Activated gamma-delta T cell treated with anti-CD3 and anti-CD28 coated beads, Interleukin-2, amount 50 U/mL, for 16 hours (primary cell): ENCODE data around the gene UNCX.

Experiments used
- DNase-seq: peaks from one replicate; pipeline ENCODE4 v3.0.0-alpha.2; 2020; ENCODE audit warnings: low read depth

UNCX gene

GRCh38 chr7:1218541-1219165 lies 14.0 kb upstream of the UNCX start:
- no peak for DNase-seq

- DNase-seq = no peak
Observed at GRCh38 chr7:1219498-1219897, 13.2 kb upstream of the UNCX start.

DNA sequence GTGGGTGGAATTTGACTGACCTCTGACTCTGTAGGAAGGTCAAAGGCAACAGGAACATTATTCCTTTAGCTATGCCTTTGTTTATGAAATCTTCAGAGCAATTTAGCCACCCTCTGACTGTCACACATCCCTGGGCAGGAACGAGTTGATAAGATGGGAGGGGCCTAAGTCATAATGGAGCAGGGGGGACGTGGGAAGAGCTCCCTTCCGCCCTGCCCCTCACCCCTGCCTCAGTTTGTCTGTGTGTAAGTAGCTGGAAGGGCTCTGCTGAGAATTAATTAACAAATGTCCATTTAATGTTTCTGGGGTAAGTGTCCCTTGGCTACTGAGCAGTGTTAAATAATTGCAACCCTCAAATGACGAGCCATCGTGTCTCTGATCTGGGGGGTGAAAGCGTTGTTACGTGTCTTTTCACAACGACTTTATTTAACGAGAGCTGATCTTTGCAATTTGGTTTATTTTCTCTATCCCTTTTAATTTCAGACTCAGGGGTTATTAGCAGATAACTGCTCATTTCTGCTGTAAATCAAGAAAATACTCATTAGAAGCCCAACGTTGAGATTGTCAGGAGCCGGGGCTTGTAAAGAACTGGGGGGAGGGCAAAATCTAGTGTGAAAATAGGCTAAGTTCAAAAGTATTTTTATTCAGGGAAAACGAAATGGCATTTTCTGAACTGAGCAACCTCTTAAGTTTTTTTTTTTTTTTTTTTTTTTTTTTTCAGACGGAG lies 12.5 kb upstream of the UNCX start:
- DNase-seq = no peak

DNA sequence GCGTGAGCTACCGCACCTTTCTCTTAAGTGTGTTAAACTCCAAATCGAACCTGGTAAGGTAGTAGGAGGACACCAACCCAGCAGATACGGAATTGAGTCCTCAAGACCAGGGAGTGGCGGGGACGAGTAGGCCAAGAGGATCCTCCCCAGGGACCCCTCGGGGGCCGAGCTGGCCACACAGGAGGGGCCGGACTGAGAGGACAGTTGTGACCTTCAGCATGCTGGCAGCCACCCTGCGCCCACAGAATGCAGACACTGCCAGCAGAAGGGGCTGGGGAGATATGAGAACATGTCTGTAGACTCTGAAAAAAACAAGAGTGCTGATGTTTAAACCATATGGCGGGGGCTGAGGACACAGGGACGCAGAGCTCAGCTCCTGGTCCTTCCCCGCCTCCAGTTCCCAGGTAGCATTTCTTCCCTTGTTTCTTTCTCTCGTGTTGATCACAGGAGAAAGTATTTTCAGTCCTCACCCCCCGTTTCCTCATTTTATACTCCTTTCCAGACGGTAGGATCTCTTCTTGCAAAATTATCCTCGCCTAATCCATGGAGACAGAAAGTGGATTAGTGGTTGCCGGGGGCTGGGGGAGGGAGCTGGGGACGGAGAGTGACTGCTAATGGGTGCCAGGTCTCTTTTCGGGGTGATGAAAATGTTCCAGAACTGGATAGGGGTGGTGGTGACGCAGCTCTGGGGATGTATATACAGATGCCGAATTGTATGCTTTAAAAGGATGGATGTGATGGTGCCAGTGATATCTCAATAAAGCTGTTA lies 11.5 kb upstream of the UNCX start:
- DNase-seq = no peak

DNA sequence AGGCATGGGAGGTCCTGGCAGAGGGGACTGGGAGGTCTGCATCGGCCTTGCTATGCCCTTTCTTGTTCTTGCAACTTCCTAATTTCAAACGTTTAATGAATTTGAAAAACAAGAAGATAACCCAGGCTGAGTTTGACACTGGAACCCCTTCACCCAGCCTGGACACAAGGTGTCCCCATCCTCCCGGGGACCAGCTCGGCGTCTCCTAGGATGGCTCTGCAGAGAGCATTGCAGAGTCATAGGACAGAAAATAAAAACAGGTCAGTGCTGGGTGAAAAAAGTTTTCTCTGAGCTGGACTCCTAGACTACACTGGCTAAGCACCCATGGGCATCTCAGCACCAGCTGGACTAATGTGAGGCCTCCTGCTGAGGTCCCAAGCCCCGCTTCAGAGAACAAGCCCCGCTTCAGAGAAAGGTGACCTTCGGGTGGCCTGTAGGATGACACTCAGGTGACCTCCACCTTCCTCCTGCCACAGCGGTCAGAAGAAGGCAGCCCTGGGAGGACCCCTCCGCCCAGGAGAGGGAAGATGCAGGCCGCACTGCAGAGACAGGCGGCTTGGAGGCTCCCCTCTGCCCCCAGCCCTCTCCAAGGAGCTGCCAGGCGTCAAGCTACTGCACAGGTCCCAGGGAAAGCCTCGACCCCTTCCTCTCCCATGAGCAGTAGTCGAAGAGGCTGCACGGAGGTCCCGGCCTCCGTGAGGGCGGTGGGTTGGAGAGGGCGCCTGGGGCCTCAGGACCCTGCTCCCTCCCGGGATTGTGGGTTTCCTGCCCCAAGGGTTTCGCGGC lies 9.3 kb upstream of the UNCX start:
- DNase-seq = no peak

- no peak for DNase-seq
Observed at GRCh38 chr7:1224086-1224716, 8.5 kb upstream of the UNCX start.

DNA sequence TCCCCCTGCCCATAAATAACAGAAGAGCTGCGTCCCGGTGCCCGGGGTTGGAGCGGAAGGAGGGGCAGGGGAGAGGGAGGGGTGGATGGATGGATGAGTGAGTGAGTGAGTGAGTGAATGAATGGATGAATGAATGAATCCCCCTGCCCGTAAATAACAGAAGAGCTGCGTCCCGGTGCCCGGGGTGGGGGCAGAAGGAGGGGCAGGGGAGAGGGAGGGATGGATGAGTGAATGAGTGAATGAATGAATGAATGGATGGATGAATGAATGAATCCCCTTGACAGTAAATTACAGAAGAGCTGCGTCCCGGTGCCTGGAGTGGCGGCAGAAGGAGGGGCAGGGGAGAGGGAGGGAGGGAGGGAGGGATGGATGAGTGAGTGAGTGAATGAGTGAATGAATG lies 7.6 kb upstream of the UNCX start:
- DNase-seq = no peak

DNA sequence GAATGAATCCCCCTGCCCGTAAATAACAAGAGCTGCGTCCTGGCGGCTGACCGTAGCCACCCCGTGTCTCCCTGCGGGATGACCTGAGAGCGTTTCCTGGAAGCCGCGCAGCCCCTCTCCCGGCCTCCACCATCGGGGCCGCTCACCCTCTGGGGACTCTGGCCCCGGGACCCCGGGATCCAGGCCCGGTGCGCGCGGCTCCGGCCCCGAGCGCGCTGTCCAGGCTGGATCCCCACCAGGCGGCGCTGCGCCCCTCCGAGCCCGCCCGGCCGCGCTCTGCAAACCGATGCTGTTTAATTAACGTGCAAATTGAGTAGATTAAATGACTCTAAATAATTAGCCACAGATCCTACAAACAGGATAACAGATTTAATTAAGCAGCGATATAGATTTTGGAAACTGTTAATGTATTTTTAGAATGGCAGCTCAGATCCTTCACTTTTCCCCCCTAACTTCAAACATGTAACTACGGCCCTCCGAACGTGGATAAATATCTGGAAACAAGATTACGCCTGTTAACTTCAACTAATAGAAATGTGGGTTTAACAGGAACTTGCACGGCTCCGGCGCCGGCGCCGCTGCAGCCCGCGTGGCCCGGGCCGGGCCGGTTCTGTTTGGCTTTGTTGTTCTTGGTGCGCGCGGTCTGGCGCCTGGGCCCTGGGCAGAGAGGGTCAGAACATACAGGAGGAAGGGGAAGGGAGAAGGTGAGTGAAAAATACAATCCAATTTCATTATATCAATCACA lies 7.1 kb upstream of the UNCX start:
- peak; percentile 30 for DNase-seq

GRCh38 chr7:1226186-1226901 lies 6.3 kb upstream of the UNCX start:
- DNase-seq = no peak

- DNase-seq = no peak
Observed at GRCh38 chr7:1227071-1227804, 5.4 kb upstream of the UNCX start.

DNA sequence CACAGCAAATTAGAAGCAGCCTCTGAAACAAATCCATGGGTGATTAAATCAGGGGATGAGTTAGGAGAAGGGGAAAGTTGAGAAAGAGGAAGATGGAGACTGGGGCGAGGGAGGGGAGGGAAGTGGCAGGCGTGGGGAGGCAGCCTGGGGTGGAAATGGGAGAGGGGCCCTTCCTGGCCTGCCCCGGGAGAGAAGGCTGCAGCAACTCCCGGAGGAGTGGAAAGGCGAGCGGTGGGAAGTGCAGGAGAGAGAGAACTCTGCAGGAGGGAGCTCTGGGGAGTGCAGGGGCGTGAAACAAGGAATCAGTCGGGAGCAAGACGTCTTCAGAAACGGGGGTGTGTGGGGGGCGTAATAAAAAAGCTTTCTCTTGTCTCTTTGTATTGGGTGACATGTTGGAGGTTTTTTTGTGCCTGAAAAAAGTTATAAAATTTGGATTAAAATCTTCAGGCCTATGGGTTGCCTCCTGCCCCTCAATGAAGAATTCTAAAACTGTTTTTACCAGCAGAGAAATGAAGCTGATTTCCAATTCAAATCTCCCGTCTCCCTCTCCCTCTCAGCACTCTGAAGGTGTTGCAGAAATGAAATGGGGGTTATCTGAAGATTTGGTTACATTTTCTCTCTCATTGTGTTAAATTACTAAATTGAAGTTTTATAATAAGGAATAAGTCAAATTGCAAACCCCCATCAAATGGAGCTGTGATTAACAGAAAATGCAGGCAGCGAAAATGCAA lies 4.7 kb upstream of the UNCX start:
- no peak for DNase-seq

DNA sequence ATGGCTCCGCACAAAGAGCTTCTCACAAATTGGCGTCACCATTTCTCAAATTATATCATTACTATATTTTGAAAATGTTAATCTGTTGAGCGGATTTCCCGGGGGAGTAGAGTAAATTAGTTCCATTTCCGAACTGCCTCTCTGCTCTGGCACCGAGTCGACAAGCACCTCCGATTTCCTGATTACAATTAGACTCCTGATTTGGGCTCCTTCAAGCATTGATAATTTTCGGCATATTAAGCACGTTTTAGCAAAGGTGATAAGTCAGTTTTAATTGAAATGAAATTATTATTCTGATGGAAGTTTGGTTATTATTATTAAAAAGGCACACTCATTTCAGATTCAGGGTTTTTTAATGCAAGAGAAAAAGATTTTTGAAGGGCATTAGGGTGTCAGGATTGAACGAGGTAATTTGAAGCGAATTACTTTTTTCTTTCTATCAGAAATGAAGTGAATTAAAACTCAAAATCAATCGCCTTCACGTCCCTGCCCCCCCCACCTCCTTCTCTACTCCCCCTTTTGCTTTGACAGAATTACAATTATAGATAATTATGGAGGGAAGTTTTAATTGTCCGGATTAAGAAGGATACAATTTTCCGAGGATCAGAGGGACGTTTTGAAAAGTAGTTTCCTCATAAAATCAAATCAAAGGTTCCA lies 4.0 kb upstream of the UNCX start:
- no peak for DNase-seq

GRCh38 chr7:1229202-1229947 lies 3.3 kb upstream of the UNCX start:
- no peak for DNase-seq

- DNase-seq = no peak
Observed at GRCh38 chr7:1229956-1230355, 2.7 kb upstream of the UNCX start.

DNA sequence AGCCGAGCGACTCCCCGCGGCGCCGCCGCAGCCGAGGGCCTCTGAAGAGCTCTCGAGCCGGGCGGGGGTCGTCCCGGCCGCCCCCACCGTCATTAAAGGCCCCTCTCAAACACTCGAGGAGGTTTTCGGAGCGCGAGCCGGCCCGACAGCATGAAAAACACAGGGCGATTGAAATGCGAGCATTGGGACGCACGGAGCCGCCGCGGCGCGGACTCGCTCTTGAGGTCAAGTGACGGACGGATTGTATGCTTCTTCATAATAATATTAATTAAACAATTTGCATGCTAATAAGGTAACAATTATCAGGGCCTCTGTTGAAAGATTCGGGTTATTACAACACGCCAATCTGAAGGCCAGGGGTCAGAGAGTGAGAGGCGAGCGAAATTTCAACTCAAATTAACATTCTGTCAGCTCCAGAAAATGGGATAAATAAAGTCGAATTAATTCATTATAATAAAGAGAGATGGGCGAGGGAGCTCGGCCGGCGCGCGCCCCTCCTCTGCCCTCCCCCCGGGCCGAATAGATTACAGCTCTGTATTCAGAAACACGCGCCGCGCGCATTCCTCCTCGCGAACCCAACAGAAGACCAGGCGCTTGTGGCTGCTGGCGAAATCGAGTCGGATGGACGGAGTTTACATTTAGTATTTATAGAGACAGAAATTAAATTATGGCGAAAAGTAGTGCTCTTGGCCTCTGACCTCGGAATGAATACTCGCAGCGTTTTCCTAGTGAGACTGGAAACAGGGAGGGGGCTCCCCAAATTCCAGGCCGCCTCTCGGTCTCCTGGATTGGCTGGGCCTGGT lies 2.1 kb upstream of the UNCX start:
- DNase-seq = no peak

DNA sequence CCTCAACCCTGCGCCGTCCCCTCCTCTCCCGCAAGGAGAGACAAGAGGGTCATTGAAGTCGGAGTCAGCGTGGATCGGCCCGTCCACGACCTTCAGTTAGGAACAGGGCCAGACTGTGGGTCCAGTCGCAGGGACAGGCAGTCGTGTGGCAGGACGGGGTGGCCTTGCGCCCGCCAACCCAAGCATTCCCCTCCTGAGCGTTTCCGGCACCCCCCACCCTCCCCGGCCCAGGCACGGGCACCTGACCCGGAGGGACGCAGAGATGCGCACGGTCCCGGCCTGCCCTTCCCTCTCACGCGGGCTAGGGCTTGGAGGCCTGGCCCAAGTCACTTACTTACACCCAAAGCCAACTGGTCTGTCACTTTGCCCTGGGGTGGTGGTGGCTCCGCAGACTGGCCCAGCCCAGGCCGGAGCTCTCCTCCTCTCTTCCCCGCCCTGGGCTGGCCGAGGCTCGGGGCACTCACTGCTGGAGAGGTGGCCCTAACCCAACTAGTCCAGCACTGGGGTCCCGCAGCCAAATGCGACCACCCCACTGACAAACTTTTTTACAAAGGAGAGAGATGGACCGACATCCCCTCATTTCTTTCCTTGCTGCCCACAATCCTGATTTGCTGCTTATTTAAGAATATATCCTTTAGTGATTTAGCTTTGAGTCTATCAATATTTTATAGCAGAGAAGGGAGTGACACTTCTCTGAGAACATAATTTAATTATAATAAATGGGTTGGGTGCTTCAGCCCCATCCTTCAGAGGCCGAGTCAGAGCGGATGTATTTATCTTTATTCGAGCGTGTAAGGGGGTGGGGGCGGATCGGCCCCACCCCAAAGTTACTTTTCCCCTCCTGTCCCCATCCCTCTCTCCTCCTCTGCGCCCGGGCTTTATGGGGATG lies 1.2 kb upstream of the UNCX start:
- no peak for DNase-seq
